Activated T-helper 1 cell treated with anti-CD3 and anti-CD28 coated beads, Interleukin-12 subunit alpha, Interleukin-12 subunit beta, Interleukin-2, Interleukin-4 antibody, amounts not matched to agents 30 ng/mL and 10 ng/mL and 1 ng/mL, durations not matched to agents 14 hours and 24 hours and 36 hours (primary cell): Measurements from ENCODE around the gene NFASC. TPM values are rescaled to one million over a fixed set of nuclear protein-coding genes. Genes with fewer than 3 reads are reported as not detected.

ENCODE experiments used
- DNase-seq: peaks from one replicate; pipeline ENCODE4 v3.0.0; 2021; ENCODE audit warnings: low spot score
- H3K27ac Mint-ChIP-seq: one replicate; pipeline ENCODE4 v1.8.0; 2021; ENCODE audit warnings: mild to moderate bottlenecking, mixed read lengths
- H3K27me3 Mint-ChIP-seq: one replicate; pipeline ENCODE4 v1.8.0; 2022; ENCODE audit warnings: mild to moderate bottlenecking, moderate library complexity, mixed read lengths; ENCODE audit not compliant: insufficient read depth
- H3K36me3 Mint-ChIP-seq: one replicate; pipeline ENCODE4 v1.8.0; 2021; ENCODE audit warnings: low read depth, mixed read lengths
- H3K4me1 Mint-ChIP-seq: one replicate; pipeline ENCODE4 v1.8.0; 2021; ENCODE audit warnings: low read depth, mixed read lengths
- H3K4me3 Mint-ChIP-seq: one replicate; pipeline ENCODE4 v1.8.0; 2021; ENCODE audit warnings: mild to moderate bottlenecking, moderate library complexity, mixed read lengths
- H3K9me3 Mint-ChIP-seq: one replicate; pipeline ENCODE4 v1.8.0; 2021; ENCODE audit warnings: mixed read lengths
- intact Hi-C: fragments of 100-400 bp; cut with micrococcal nuclease; formaldehyde crosslinking; loops from one replicate; pipeline ENCODE4 v1.15.1; 2024
- total RNA-seq: library from RNA; stranded (reverse); gene quantifications from 2 replicates; pipeline ENCODE4 v1.2.3, GENCODE V29; 2022

The NFASC gene
- total RNA-seq, 1 donor from 2014 or later = 0.70 TPM

DNA sequence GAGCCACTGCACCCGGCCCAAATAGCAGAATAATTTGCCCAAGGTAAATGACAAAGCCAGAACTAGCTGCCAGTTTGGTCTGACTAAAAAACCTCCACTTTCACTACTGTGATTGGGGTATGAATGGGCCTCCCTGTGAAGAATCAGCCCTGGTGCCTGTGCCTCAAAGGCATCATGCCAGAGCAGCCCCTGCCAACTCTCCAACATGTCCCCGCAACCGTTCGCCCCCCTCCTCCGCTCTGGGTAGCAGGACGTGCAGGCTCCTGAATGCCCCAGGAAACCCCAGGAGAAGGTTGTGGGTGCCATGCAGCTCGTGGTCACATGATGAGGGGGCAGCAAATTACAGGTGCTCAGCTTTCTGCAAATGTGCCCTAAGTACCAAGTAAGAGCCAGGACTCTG, 157.7 kb downstream of the NFASC start:
- intact Hi-C loops = no loop called here
- H3K36me3 Mint-ChIP-seq = no peaks in the 10 kb centered on the region
- DNase-seq = no peak
- no peak overlapping the region for H3K4me3 Mint-ChIP-seq
- no peaks in the 10 kb centered on the region for H3K4me1 Mint-ChIP-seq
- no peak overlapping the region for H3K27ac Mint-ChIP-seq
- H3K27me3 Mint-ChIP-seq = peaks cover 1% of the 10 kb centered on the region
- no peaks in the 10 kb centered on the region for H3K9me3 Mint-ChIP-seq

DNA sequence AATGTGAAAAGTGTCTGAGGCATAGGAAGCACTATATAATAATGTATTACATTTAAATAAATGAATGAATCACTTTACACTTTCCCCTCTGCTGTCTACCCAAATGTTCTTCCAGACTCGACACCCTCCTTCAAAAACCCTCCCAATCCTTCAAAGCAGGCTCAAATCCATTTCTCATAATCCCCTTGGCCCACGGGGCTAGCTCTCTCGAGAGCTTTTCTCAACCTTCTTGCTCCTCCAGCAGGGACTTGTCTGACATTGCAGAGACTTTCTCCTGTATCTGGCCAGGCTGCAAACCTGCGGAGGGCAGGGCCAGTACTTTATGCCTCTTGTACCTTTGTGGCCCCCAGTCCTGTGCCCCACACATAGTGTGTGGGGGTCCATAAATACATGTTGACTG, 158.3 kb downstream of the NFASC start:
- no peak overlapping the region for H3K4me3 Mint-ChIP-seq
- H3K36me3 Mint-ChIP-seq = no peaks in the 10 kb centered on the region
- no peaks in the 10 kb centered on the region for H3K4me1 Mint-ChIP-seq
- no peak for DNase-seq
- intact Hi-C loops = no loop called here
- peaks cover 1% of the 10 kb centered on the region for H3K27me3 Mint-ChIP-seq
- no peak overlapping the region for H3K27ac Mint-ChIP-seq
- H3K9me3 Mint-ChIP-seq = no peaks in the 10 kb centered on the region

DNA sequence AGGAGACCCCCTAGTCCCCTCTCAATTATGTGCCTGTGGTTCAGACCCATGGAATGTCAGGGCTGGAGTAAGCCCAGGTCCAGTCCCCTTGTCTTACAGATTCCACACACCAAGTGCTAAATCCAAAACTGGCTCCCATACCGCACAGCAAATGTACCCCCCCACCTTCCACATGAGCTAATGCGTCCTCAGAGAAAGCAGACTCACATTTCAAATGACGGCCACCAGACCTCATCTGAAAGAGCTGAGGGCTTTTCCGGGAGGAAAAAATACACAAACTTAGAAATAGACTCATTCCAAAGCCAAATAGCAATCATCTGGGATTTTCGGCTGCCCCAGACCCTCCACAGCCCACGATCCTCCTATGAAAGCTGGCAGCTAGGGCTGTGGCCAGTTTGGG, 159.6 kb downstream of the NFASC start:
- no peaks in the 10 kb centered on the region for H3K9me3 Mint-ChIP-seq
- no peak for DNase-seq
- no peak overlapping the region for H3K27ac Mint-ChIP-seq
- no peaks in the 10 kb centered on the region for H3K36me3 Mint-ChIP-seq
- no peaks in the 10 kb centered on the region for H3K4me1 Mint-ChIP-seq
- H3K4me3 Mint-ChIP-seq = no peak overlapping the region
- H3K27me3 Mint-ChIP-seq = peaks cover 2% of the 10 kb centered on the region
- intact Hi-C loops = no loop called here

DNA sequence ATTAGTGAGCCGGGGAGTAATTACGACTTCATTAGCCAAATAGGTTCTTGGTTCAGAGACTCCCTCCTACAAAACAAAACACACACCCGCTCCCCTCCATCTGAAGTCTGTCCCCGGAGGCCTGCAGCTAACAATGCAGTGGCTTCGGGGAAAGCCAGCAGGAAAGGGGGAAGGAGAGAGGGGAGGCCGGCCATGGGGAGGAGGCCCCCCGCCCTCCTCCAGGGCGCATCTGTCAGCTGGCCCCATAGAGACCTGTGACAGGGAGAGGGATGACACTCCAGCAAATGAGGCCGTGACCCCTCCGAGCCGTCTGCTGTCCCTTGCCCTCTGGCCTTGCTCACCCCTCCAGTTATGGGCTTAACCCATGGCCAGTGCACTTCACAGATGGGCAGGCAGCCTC, 160.2 kb downstream of the NFASC start:
- Mint-ChIP-seq H3K36me3 (no peaks in the 10 kb centered on the region), H3K9me3 (no peaks in the 10 kb centered on the region), H3K4me3 (no peak overlapping the region), H3K4me1 (no peaks in the 10 kb centered on the region), H3K27me3 (peaks cover 5% of the 10 kb centered on the region), H3K27ac (no peak overlapping the region)
- DNase-seq = no peak
- intact Hi-C loops = no loop called here

DNA sequence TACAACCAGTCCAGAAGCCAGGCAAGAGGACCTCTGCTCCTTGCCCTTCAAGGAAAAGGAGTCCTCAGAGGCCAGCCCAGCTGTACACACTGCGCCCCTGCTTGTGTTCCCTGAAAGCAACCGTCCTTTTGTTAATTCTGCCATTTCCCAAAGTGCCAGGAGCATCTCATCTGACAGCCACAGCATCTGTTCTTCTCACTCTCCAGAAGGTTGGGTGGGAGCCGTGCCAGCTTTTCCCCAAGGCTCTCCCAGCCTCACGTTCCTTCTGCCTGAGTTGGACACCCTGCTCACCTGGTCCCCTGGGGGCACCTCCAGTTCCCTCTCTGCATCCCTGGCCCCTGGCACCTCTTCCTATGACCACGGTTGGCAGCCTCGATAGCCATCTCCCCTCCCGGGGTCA, 161.8 kb downstream of the NFASC start:
- intact Hi-C loops = no loop called here
- Mint-ChIP-seq H3K36me3 (no peaks in the 10 kb centered on the region), H3K27ac (no peak overlapping the region), H3K4me3 (no peak overlapping the region), H3K4me1 (no peaks in the 10 kb centered on the region), H3K27me3 (peaks cover 7% of the 10 kb centered on the region), H3K9me3 (no peaks in the 10 kb centered on the region)
- DNase-seq = no peak

DNA sequence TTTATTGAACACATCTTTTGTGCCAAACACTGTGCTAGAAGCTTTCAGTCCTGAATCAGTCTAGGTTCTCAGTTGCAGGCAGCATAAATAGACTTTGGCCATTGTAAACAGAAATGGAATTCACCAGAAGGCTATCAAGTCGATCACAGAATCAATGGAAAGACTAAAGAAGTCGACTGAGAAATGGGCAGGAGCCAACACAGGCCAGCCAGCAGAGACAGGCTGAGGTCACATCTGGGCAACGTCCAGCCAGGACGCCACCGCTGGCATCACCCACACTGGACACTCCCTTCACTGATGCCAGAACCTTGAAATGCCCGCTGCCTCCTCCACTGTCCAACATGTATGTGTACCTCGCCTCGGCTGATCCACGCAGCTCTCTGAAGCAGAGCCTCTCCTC, 166.9 kb downstream of the NFASC start:
- Mint-ChIP-seq H3K27me3 (peaks cover 22% of the 10 kb centered on the region), H3K36me3 (no peaks in the 10 kb centered on the region), H3K9me3 (no peaks in the 10 kb centered on the region), H3K4me3 (no peak overlapping the region), H3K4me1 (no peaks in the 10 kb centered on the region), H3K27ac (no peak overlapping the region)
- intact Hi-C loops = no loop called here
- DNase-seq = no peak

DNA sequence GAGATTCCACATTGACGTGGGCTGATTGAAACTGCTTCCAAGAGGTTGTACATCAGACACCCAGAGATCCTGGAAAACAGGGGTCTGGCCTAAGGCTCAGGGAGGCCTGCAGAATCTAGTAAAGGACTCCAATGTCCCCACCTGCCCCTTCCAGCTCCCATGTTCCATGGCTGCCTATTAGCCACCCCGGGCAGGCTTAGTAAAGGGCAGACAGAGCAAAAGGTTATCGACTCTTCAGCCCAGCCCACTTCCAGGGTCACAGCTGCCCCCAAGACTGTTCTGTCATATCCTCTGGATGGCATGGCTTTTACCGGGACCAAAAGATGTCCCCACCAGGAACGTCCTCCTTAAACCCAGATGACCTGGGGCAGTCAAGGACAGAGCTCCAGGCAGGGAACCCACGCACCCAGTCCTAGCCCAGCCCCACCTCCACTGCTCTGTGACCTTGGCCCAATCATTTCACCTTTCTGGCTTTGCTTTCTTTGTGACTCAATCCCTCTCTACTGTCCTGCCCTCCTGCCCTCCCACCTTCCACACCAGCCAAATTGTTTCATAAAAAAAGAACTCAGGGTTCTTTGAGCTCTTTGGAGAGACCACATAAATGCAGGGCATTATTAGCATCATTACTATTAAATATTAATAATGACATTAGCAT, 167.6 kb downstream of the NFASC start:
- Mint-ChIP-seq H3K27me3 (peaks cover 26% of the 10 kb centered on the region), H3K27ac (no peak overlapping the region), H3K4me1 (no peaks in the 10 kb centered on the region), H3K4me3 (no peak overlapping the region), H3K9me3 (no peaks in the 10 kb centered on the region), H3K36me3 (no peaks in the 10 kb centered on the region)
- DNase-seq = no peak
- intact Hi-C loops = no loop called here

DNA sequence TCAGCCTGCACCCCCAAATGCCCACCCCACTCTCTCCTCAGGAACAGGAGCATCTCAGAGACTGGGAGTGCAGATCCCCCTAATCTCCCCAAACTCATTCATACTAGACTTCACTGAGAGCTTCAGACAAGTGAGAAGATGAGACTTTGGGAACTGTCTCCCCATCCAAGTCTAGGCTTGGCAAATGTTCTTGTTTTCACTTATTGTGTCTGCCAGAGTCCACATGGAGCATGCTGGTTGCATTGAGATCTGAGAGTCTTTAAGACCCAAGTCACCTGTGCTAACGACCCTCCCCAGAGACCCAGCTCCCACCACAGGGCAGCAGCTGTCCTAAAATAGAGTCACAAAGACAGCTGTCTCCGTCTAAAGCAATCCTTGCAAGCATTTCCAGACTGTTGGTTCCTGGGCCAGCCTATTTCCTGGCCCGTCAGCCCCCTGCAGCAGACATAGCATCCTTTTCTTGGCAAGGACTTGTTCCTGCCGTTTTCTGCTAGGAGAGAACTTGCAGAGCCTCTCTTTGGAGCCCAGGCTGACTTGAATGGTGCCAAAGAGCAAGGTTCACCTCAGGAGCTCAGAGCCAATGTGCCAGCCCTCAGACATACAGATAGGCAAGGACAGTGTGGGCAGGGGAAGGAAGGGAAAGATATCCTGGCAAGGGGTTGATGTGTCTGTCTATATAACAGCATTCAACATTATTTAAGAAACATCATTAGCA, 170.5 kb downstream of the NFASC start:
- peaks cover 40% of the 10 kb centered on the region for H3K27me3 Mint-ChIP-seq
- H3K4me1 Mint-ChIP-seq = no peaks in the 10 kb centered on the region
- no peak for DNase-seq
- intact Hi-C loops = no loop called here
- H3K36me3 Mint-ChIP-seq = no peaks in the 10 kb centered on the region
- no peak overlapping the region for H3K4me3 Mint-ChIP-seq
- no peaks in the 10 kb centered on the region for H3K9me3 Mint-ChIP-seq
- H3K27ac Mint-ChIP-seq = no peak overlapping the region

DNA sequence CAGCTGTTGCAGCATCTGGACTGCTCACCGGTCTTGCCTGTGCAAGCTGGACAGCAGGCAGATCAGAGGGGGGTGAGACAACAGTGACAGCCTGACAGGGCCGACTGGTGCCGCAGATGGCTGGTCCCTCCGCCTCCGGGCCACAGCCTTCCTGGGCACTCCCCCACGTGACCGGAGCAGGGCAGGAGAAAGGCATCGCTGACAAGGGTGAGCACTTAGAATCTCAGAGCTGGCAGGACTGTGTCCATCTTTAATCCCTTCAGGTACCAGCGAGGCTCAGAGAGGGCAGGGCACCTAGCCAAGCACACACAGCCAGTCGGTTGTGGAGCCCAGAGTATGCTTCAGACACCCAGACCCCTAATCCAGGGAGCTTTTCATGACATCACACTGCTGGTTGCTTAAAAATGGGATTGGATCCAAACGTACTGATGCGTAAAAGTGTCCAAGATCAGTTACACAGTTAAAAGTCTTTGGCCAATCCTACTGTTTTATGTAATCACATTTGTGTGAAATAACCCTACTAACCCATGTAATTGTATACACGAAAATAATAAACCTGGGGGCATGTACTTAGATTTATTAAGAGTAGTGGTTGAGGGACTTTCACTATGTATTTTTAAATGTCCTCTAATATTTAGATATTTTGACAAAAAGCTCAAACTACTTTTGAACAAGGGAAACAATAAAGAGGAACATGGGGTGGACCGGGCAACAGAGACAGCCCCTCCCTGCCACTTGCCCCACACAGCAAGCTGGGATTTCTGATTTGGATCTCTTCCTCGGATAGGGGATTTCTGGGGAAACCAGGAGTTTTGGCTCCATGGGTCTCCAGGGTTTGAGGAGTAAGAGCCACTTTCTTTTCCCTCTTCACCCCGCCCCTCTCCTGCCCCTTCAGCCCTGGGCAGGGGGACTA, 171.6 kb downstream of the NFASC start:
- Mint-ChIP-seq H3K4me1 (no peaks in the 10 kb centered on the region), H3K36me3 (no peaks in the 10 kb centered on the region), H3K27me3 (peaks cover 46% of the 10 kb centered on the region), H3K9me3 (no peaks in the 10 kb centered on the region), H3K4me3 (no peak overlapping the region), H3K27ac (no peak overlapping the region)
- intact Hi-C loops = no loop called here
- DNase-seq = no peak

DNA sequence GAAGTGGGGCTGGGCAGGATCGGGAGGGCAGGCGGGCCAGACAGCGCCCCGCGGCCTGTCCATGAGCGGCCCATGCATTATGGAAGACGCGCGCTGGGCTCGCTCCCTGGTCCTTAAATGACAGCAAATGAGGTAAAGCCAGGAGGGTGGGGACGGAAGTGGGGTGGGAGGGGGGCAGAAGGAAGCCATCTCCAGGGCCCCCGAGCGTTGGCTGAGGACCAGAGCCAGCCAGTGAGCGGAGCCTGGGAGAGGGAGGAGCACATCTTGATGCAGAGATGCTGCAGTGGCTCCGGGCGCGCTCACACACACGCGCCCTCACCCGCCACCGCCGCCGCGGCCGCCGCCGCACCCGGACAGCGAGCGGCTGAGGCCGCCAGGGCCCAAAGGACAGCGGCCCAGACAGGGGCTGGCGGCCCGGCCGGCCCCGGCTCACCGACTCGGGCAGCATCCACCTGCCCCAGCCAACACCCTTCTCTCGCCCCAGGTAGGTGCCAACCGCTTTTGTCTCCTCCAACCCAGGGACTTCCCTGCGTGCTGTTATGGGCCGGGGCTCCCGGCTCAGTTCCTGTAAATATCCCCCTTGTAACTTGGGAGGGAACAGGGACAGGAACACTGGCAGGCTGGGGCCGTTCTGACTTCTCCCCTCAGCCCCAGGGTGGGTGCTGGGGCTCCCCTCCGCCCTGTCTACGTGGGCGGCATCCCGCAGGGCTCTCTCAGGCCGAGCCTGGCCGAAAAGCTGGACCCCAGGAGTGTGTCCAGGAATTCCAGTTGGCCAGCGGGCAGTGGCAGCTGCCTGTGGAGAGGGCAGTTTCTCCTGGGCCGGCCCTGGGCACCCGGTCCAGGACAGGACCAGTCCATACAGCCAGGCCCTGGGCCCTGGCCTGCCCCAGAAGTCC, 172.5 kb downstream of the NFASC start, which contains the start of gene CNTN2:
CNTN2 (plus strand) TSS at position 302 of the 896 bp plus-strand sequence. CDS start 9,974 bp downstream, outside the sequence.
- H3K36me3 Mint-ChIP-seq = no peaks in the 10 kb centered on the region
- no peaks in the 10 kb centered on the region for H3K4me1 Mint-ChIP-seq
- H3K27me3 Mint-ChIP-seq = peaks cover 46% of the 10 kb centered on the region
- H3K9me3 Mint-ChIP-seq = no peaks in the 10 kb centered on the region
- H3K27ac Mint-ChIP-seq = no peak within 1 kb of the TSS
- intact Hi-C loops = no loop called here
- no peak within 1 kb of the TSS for H3K4me3 Mint-ChIP-seq
- DNase-seq = no peak

DNA sequence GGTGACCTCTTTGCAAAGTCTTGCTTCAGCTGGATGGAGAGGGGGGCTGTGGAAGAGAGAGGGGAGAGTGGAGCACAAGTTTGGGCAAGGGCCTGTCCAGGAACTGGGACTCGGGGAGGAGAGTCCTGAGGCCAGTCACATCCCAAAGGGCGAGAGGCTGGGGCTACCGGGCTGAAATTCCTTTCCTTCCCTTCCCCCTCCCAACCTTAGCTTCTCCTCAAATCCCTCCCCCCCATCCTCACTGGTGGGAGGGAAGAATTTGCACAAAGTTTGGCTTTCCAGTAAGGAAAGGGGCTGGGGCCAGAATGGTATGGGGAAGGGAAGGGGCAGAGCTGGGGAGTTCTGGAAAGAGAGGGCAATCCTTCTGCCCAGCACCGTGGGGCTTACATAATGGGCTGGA, 173.2 kb downstream of the NFASC start:
- no peak overlapping the region for H3K4me3 Mint-ChIP-seq
- no peaks in the 10 kb centered on the region for H3K36me3 Mint-ChIP-seq
- H3K27ac Mint-ChIP-seq = no peak overlapping the region
- H3K27me3 Mint-ChIP-seq = peaks cover 48% of the 10 kb centered on the region
- intact Hi-C loops = no loop called here
- H3K9me3 Mint-ChIP-seq = no peaks in the 10 kb centered on the region
- no peaks in the 10 kb centered on the region for H3K4me1 Mint-ChIP-seq
- DNase-seq = no peak

DNA sequence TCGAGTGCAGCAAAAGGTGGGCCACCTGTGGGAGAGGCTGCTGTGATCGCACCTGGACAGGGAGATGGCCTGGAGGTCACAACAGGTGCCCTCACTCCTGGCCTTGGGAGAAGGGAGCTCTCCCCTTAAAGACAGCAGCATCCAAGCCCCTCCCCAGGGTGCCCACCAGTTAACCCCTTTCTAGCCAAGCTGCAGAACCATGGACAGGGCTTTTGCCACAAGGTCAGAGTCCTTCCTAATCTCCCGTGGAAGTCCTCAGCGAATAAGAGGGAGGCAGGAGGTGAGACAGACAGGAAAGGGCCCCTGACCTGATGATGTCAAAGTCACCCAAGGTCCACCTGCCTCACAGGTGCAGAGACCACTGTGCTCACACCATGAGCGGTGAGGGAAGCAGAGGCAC, 174.1 kb downstream of the NFASC start:
- DNase-seq = no peak
- Mint-ChIP-seq H3K4me3 (no peak overlapping the region), H3K9me3 (no peaks in the 10 kb centered on the region), H3K4me1 (no peaks in the 10 kb centered on the region), H3K27ac (no peak overlapping the region), H3K36me3 (no peaks in the 10 kb centered on the region), H3K27me3 (peaks cover 48% of the 10 kb centered on the region)
- intact Hi-C loops = no loop called here
